IMR-90 (cell line): Measurements from ENCODE around the gene CLSTN1. TPM values are rescaled to one million over a fixed set of nuclear protein-coding genes. Genes with fewer than 3 reads are reported as not detected.

ENCODE experiments used
- ATAC-seq: fragments of 200-7000 bp; cut with Tn5 transposase; 2 replicates; pipeline ENCODE4 v1.9.1; 2020; ENCODE audit warnings: low read depth, mild to moderate bottlenecking, moderate library complexity
- BruUV-seq: library from RNA; stranded (reverse); fragments of 400-500 nt; replicated peaks from 2 replicates; lab custom pipeline; 2021; lab: Mats Ljungman, UMichigan
- CTCF ChIA-PET: fragments of 300-600 bp; formaldehyde crosslinking; extraction: SDS; loops from one replicate; lab custom pipeline; 2021; ENCODE audit warnings: antibody characterized with exemption; lab: Yijun Ruan, JAX
- POLR2A ChIA-PET: fragments of 300-600 bp; sonication (Branson Sonifier 250); formaldehyde crosslinking; loops from one replicate; lab custom pipeline; 2022; ENCODE audit warnings: antibody characterized with exemption; ENCODE audit not compliant: unreplicated experiment; lab: Charles Lee
- DNase-seq: peaks from one replicate; pipeline ENCODE4 v3.0.0; 2013
- H2AFZ ChIP-seq: replicated peaks from 2 replicates; pipeline ENCODE3; 2013; ENCODE audit warnings: low read length, mild to moderate bottlenecking; ENCODE audit not compliant: poor library complexity
- H2AK5ac ChIP-seq: 2 replicates; pipeline ENCODE4 v1.6.1; 2013; ENCODE audit warnings: low read depth, low read length, inconsistent platforms
- H2AK9ac ChIP-seq: replicated peaks from 2 replicates; pipeline ENCODE3; 2013; ENCODE audit warnings: mild to moderate bottlenecking, low read depth, low read length, moderate library complexity; ENCODE audit not compliant: poor library complexity
- H2BK120ac ChIP-seq: 2 replicates; pipeline ENCODE4 v1.6.1; 2013; ENCODE audit warnings: low read depth, low read length, inconsistent platforms
- H2BK15ac ChIP-seq: 3 replicates; pipeline ENCODE4 v1.6.1; 2013; ENCODE audit warnings: low read depth, low read length, inconsistent platforms
- H2BK20ac ChIP-seq: 2 replicates; pipeline ENCODE4 v1.6.1; 2013; ENCODE audit warnings: low read depth, mild to moderate bottlenecking, inconsistent platforms, low read length, moderate library complexity
- H2BK5ac ChIP-seq: 2 replicates; pipeline ENCODE4 v1.6.1; 2013; ENCODE audit warnings: mild to moderate bottlenecking, low read depth, low read length, inconsistent platforms; ENCODE audit not compliant: poor library complexity, severe bottlenecking
- H3K14ac ChIP-seq: replicated peaks from 2 replicates; pipeline ENCODE4 v1.6.1; 2013; ENCODE audit warnings: low read depth, low read length, inconsistent platforms
- H3K18ac ChIP-seq: 2 replicates; pipeline ENCODE4 v1.6.1; 2013; ENCODE audit warnings: low read depth, low read length, control low read depth
- H3K23ac ChIP-seq: 2 replicates; pipeline ENCODE4 v1.6.1; 2013; ENCODE audit warnings: low read depth, low read length, inconsistent platforms
- H3K27ac ChIP-seq: 2 replicates; pipeline ENCODE4 v1.5.1; 2013; ENCODE audit warnings: mild to moderate bottlenecking, control low read depth, low read length; ENCODE audit not compliant: insufficient read depth
- H3K27me3 ChIP-seq: 2 replicates; pipeline ENCODE4 v1.6.1; 2013; ENCODE audit warnings: low read length; ENCODE audit not compliant: control insufficient read depth, insufficient read depth
- H3K36me3 ChIP-seq: 2 replicates; pipeline ENCODE4 v1.6.1; 2013; ENCODE audit warnings: low read length, mixed read lengths; ENCODE audit not compliant: control insufficient read depth, insufficient read depth
- H3K4ac ChIP-seq: 2 replicates; pipeline ENCODE4 v1.6.1; 2013; ENCODE audit warnings: low read depth, low read length, inconsistent platforms
- H3K4me1 ChIP-seq: 2 replicates; pipeline ENCODE4 v1.6.1; 2013; ENCODE audit warnings: low read length, mixed read lengths; ENCODE audit not compliant: control insufficient read depth, insufficient read depth
- H3K4me2 ChIP-seq: 2 replicates; pipeline ENCODE4 v1.6.1; 2013; ENCODE audit warnings: low read depth, mild to moderate bottlenecking, control low read depth, low read length, moderate library complexity
- H3K4me3 ChIP-seq: 2 replicates; pipeline ENCODE4 v1.5.1; 2013; ENCODE audit warnings: low read depth, mild to moderate bottlenecking, control low read depth, low read length, moderate library complexity; ENCODE audit not compliant: insufficient read depth
- H3K56ac ChIP-seq: 2 replicates; pipeline ENCODE4 v1.6.1; 2013; ENCODE audit warnings: low read length, inconsistent platforms; ENCODE audit not compliant: insufficient read depth; ENCODE audit errors: extremely low read depth
- H3K79me1 ChIP-seq, 2 experiments: 2 replicates each; pipeline ENCODE4 v1.6.1; 2013; ENCODE audit warnings: low read length in 2 of 2, inconsistent platforms in 1 of 2, low read depth in 1 of 2
- H3K9ac ChIP-seq: 2 replicates; pipeline ENCODE4 v1.6.1; 2013; ENCODE audit warnings: low read depth, low read length, control low read depth
- H3K9me1 ChIP-seq: 2 replicates; pipeline ENCODE4 v1.6.1; 2013; ENCODE audit warnings: low read length, inconsistent platforms; ENCODE audit not compliant: insufficient read depth
- H3K9me3 ChIP-seq: 2 replicates; pipeline ENCODE4 v1.6.1; 2013; ENCODE audit warnings: low read length; ENCODE audit not compliant: control insufficient read depth, insufficient read depth
- H4K20me1 ChIP-seq: 2 replicates; pipeline ENCODE4 v1.6.1; 2013; ENCODE audit warnings: low read length, inconsistent platforms; ENCODE audit not compliant: insufficient read depth
- H4K5ac ChIP-seq: 2 replicates; pipeline ENCODE4 v1.6.1; 2013; ENCODE audit warnings: mild to moderate bottlenecking, low read depth, low read length, control low read depth
- H4K8ac ChIP-seq, 2 experiments: 2 replicates each; pipeline ENCODE4 v1.6.1; 2013; ENCODE audit warnings: low read depth in 2 of 2, low read length in 2 of 2, control low read depth in 1 of 2, inconsistent platforms in 1 of 2
- H4K91ac ChIP-seq: 2 replicates; pipeline ENCODE4 v1.6.1; 2013; ENCODE audit warnings: low read depth, low read length, inconsistent platforms; ENCODE audit not compliant: insufficient read depth
- BHLHE40 ChIP-seq: fragments of 150-350 bp; IDR thresholded peaks from 2 replicates; pipeline ENCODE4 v1.6.1; 2016; ENCODE audit warnings: mild to moderate bottlenecking, low read depth, low read length
- CEBPB ChIP-seq: IDR thresholded peaks from 2 replicates; pipeline ENCODE4 v1.6.1; 2012; ENCODE audit warnings: low read depth, low read length, improper control_type of control experiment
- CHD1 ChIP-seq: IDR thresholded peaks from 2 replicates; pipeline ENCODE4 v1.6.1; 2012; ENCODE audit warnings: low read depth, low read length, improper control_type of control experiment
- CTCF ChIP-seq: conservative IDR thresholded peaks from 2 replicates; pipeline ENCODE4 v1.5.1; 2012; ENCODE audit warnings: mild to moderate bottlenecking, low read depth, low read length, improper control_type of control experiment
- FOS ChIP-seq: fragments of 150-350 bp; IDR thresholded peaks from 2 replicates; pipeline ENCODE4 v1.6.1; 2016; ENCODE audit warnings: low read depth, low read length
- MAFK ChIP-seq: IDR thresholded peaks from 2 replicates; pipeline ENCODE4 v1.6.1; 2012; ENCODE audit warnings: low read depth, low read length, improper control_type of control experiment
- MAZ ChIP-seq: IDR thresholded peaks from 2 replicates; pipeline ENCODE4 v1.6.1; 2012; ENCODE audit warnings: low read depth, mild to moderate bottlenecking, low read length, improper control_type of control experiment, moderate library complexity, borderline replicate concordance
- MXI1 ChIP-seq: IDR thresholded peaks from 2 replicates; pipeline ENCODE4 v1.6.1; 2012; ENCODE audit warnings: low read depth, mild to moderate bottlenecking, low read length, moderate library complexity, borderline replicate concordance
- NFE2L2 ChIP-seq: fragments of 150-350 bp; IDR thresholded peaks from 2 replicates; pipeline ENCODE4 v1.6.1; 2016; ENCODE audit warnings: low read depth, mild to moderate bottlenecking, low read length
- SMC3 ChIP-seq: fragments of 150-350 bp; IDR thresholded peaks from 2 replicates; pipeline ENCODE4 v1.6.1; 2016; ENCODE audit warnings: low read depth, mild to moderate bottlenecking, antibody characterized with exemption, low read length, moderate library complexity
- WGBS, 2 experiments: methylation state at CpG; one replicate each; pipeline versions ENCODE4 v1.1.5 to v1.1.7; 2013; ENCODE audit warnings: missing lambda C conversion rate in 2 of 2; ENCODE audit not compliant: insufficient read length in 1 of 2; ENCODE audit errors: extremely low coverage in 2 of 2; 5-methylcytosine and 5-hydroxymethylcytosine counted together
- dilution Hi-C: fragments of 300-500 bp; cut with HindIII; formaldehyde crosslinking; loops from one replicate; pipeline ENCODE4 v1.14.3; 2018; ENCODE audit warnings: low sequenced_read_pairs; ENCODE audit not compliant: unreplicated experiment
- in situ Hi-C: fragments of 300-500 bp; cut with MboI; formaldehyde crosslinking; loops from 3 replicates; pipeline ENCODE4 v1.14.3; 2019; ENCODE audit warnings: low sequenced_read_pairs, inconsistent platforms, mixed read lengths
- intact Hi-C: fragments of 100-400 bp; cut with micrococcal nuclease; formaldehyde crosslinking; loops from 2 replicates; pipeline ENCODE4 v1.10.0; 2022
- polyA plus RNA-seq, 3 experiments: library from polyadenylated mRNA; depleted of rRNA; stranded (reverse); fragments of >200 nt; gene quantifications; 2 replicates each; pipeline ENCODE4 v1.2.3, GENCODE V29; 2012; ENCODE audit warnings: low replicate concordance in 1 of 3
- total RNA-seq: library from RNA; depleted of rRNA; stranded (reverse); fragments of >200 nt; gene quantifications from 2 replicates; pipeline ENCODE4 v1.2.3, GENCODE V29; 2012

The CLSTN1 gene
- total and polyA plus RNA-seq, 2 of the 4 experiments (the other 2 are of a cell fraction) = 30.1 to 72.2 TPM

- CTCF ChIA-PET = interaction anchor here (0.7 to 1.1 kb wide), 2 partner anchors 8 to 417 kb away, joined by 3 read pairs; no protein-coding TSS in a partner anchor
- Histone ChIP-seq H4K20me1 (peaks cover 66% of the 10 kb centered on the region), H3K56ac (no peak overlapping the region), H3K18ac (no peak overlapping the region), H3K4me1 (peaks cover 7% of the 10 kb centered on the region; the same call in 1 of the 2 replicates), H2BK20ac (no peak overlapping the region), H3K9me1 (peaks cover 19% of the 10 kb centered on the region), H3K23ac (peak overlapping the region; percentile 15; the same call in 1 of the 2 replicates), H3K9me3 (no peaks in the 10 kb centered on the region), H4K5ac (no peak overlapping the region), H3K36me3 (no peaks in the 10 kb centered on the region), H2BK120ac (no peak overlapping the region), H2AK5ac (no peak overlapping the region), H3K4me2 (no peak overlapping the region), H2BK5ac (no peak overlapping the region), H2BK15ac (no peak overlapping the region), H4K8ac (no peak overlapping the region), H2AFZ (no peak overlapping the region), H4K91ac (no peak overlapping the region), H3K4me3 (no peak overlapping the region), H3K27ac (no peak overlapping the region), H3K4ac (no peak overlapping the region), H3K27me3 (no peaks in the 10 kb centered on the region), H2AK9ac (peak overlapping the region; percentile 68), H3K9ac (no peak overlapping the region), H3K14ac (no peak overlapping the region), H3K79me1 (peaks cover 34 to 85% of the 10 kb centered on the region in 2 experiments)
- BruUV-seq = no TSS peak
- dilution Hi-C loops (no loop called here), intact Hi-C loops (no loop called here), in situ Hi-C loops (no loop called here)
- POLR2A ChIA-PET = no interaction called here
- DNase-seq = peak; percentile 36
- no peak for TF ChIP-seq MAZ
- no peak for TF ChIP-seq NFE2L2
- TF ChIP-seq MAFK = no peak
- no peak for TF ChIP-seq FOS
- no peak for TF ChIP-seq SMC3
- TF ChIP-seq CTCF = no peak
- TF ChIP-seq BHLHE40 = no peak
- no peak for TF ChIP-seq CEBPB
- TF ChIP-seq MXI1 = no peak
- no peak for TF ChIP-seq CHD1
- peak; percentile 62 for ATAC-seq
- WGBS, 2 experiments = 40% methylated on average over 4 of the region's 14 CpGs; no CpG with 5 or more reads in 1 of the 2 experiments
Measured at GRCh38 chr1:9792156-9793042, 31.4 kb downstream of the CLSTN1 start.
